Activated CD8-positive, alpha-beta T cell treated with anti-CD3 and anti-CD28 coated beads for 36 hours (primary cell): ENCODE data around the gene PLEKHN1. TPM values are rescaled to one million over a fixed set of nuclear protein-coding genes. Genes with fewer than 3 reads are reported as not detected.

Experiments used
- ATAC-seq: fragments of 200-7000 bp; cut with Tn5 transposase; one replicate; pipeline ENCODE4 v1.10.0; 2021; ENCODE audit warnings: mild to moderate bottlenecking, moderate library complexity
- CTCF ChIA-PET: fragments of 350-600 bp; sonication (Branson Sonifier 250); formaldehyde crosslinking; loops from one replicate; lab custom pipeline; 2021; ENCODE audit warnings: antibody characterized with exemption; lab: Charles Lee
- POLR2A ChIA-PET: fragments of 350-600 bp; sonication (Branson Sonifier 250); formaldehyde crosslinking; loops from one replicate; lab custom pipeline; 2021; ENCODE audit warnings: antibody characterized with exemption; lab: Charles Lee
- DNase-seq: peaks from one replicate; pipeline ENCODE4 v3.0.0-alpha.2; 2020
- H3K27ac Mint-ChIP-seq: one replicate; pipeline ENCODE4 v1.8.0; 2021; ENCODE audit warnings: mild to moderate bottlenecking, mixed read lengths
- H3K27me3 Mint-ChIP-seq: one replicate; pipeline ENCODE4 v1.8.0; 2021; ENCODE audit warnings: mixed read lengths
- H3K36me3 Mint-ChIP-seq: one replicate; pipeline ENCODE4 v1.8.0; 2021; ENCODE audit warnings: low read depth, mixed read lengths
- H3K4me1 Mint-ChIP-seq: one replicate; pipeline ENCODE4 v1.8.0; 2021; ENCODE audit warnings: low read depth, mixed read lengths
- H3K4me3 Mint-ChIP-seq: one replicate; pipeline ENCODE4 v1.8.0; 2021; ENCODE audit warnings: mild to moderate bottlenecking, moderate library complexity, mixed read lengths
- H3K9me3 Mint-ChIP-seq: one replicate; pipeline ENCODE4 v1.8.0; 2021; ENCODE audit warnings: mixed read lengths
- CTCF ChIP-seq: fragments of 200-600 bp; IDR thresholded peaks from one replicate; pipeline ENCODE4 v1.8.0; 2022; ENCODE audit warnings: antibody characterized with exemption, mild to moderate bottlenecking
- intact Hi-C: fragments of 100-400 bp; cut with micrococcal nuclease; formaldehyde crosslinking; loops from one replicate; pipeline ENCODE4 v1.10.0; 2022
- total RNA-seq, 2 experiments: library from RNA; stranded (reverse); gene quantifications; one replicate each; pipeline ENCODE4 v1.2.3, GENCODE V29; 2021

PLEKHN1 gene
- total RNA-seq, 2 experiments from 2014 or later: 1.0 to 1.3 TPM

GRCh38 chr1:997713-997992 is 31.4 kb downstream of the PLEKHN1 start:
- intact Hi-C loops: no loop called here
- TF ChIP-seq CTCF: no peak
- no peak for DNase-seq
- H3K27me3 Mint-ChIP-seq: peaks cover 26% of the 10 kb centered on the region
- H3K9me3 Mint-ChIP-seq: peaks cover 1% of the 10 kb centered on the region
- no peak for ATAC-seq
- no peak overlapping the region for H3K4me3 Mint-ChIP-seq
- H3K27ac Mint-ChIP-seq: no peak overlapping the region
- peaks cover 2% of the 10 kb centered on the region for H3K36me3 Mint-ChIP-seq
- ChIA-PET POLR2A (interaction anchor here (1.4 kb wide), 1 partner anchor 12 kb away, joined by 3 read pairs; no protein-coding TSS in a partner anchor), CTCF (interaction anchor here (1.1 kb wide), 1 partner anchor 13 kb away, joined by 6 read pairs; no protein-coding TSS in a partner anchor)
- H3K4me1 Mint-ChIP-seq: peaks cover 17% of the 10 kb centered on the region

- Mint-ChIP-seq H3K4me1 (peaks cover 13% of the 10 kb centered on the region), H3K36me3 (peaks cover 2% of the 10 kb centered on the region), H3K4me3 (no peak overlapping the region), H3K27me3 (peaks cover 28% of the 10 kb centered on the region), H3K9me3 (no peaks in the 10 kb centered on the region), H3K27ac (no peak overlapping the region)
- CTCF ChIA-PET: interaction anchor here (0.6 to 1.1 kb wide), 2 partner anchors 14 kb away, joined by 3 to 6 read pairs; no protein-coding TSS in a partner anchor
- ATAC-seq (no peak), DNase-seq (no peak)
- intact Hi-C loops: no loop called here
- POLR2A ChIA-PET: interaction anchor here (1.4 kb wide), 1 partner anchor 13 kb away, joined by 3 read pairs; no protein-coding TSS in a partner anchor
- no peak for TF ChIP-seq CTCF
Observed at GRCh38 chr1:997993-998744, 31.9 kb downstream of the PLEKHN1 start.

GRCh38 chr1:998745-998994 is 32.4 kb downstream of the PLEKHN1 start:
- no peak for TF ChIP-seq CTCF
- Mint-ChIP-seq H3K27me3 (peaks cover 33% of the 10 kb centered on the region), H3K36me3 (peaks cover 2% of the 10 kb centered on the region), H3K4me3 (no peak overlapping the region), H3K9me3 (no peaks in the 10 kb centered on the region), H3K27ac (no peak overlapping the region), H3K4me1 (peaks cover 13% of the 10 kb centered on the region)
- intact Hi-C loops: no loop called here
- ATAC-seq (no peak), DNase-seq (no peak)
- ChIA-PET POLR2A (no interaction called here), CTCF (interaction anchor here (0.6 to 1.3 kb wide), 2 partner anchors 14 to 15 kb away, joined by 3 to 5 read pairs; partner anchors contain the start of gene ISG15)

- peak overlapping the region; percentile 47 for H3K4me3 Mint-ChIP-seq
- peaks cover 10% of the 10 kb centered on the region for H3K4me1 Mint-ChIP-seq
- POLR2A ChIA-PET: interaction anchor here (0.9 kb wide), 1 partner anchor 10 kb away, joined by 3 read pairs; no protein-coding TSS in a partner anchor
- no peak for TF ChIP-seq CTCF
- CTCF ChIA-PET: interaction anchor here (0.6 to 1.3 kb wide), 3 partner anchors 15 kb away, joined by 3 to 5 read pairs (median 3); partner anchors contain the start of gene ISG15
- no peaks in the 10 kb centered on the region for H3K9me3 Mint-ChIP-seq
- intact Hi-C loops: no loop called here
- no peak overlapping the region for H3K27ac Mint-ChIP-seq
- H3K36me3 Mint-ChIP-seq: peaks cover 2% of the 10 kb centered on the region
- peak; percentile 46 for DNase-seq
- H3K27me3 Mint-ChIP-seq: peaks cover 34% of the 10 kb centered on the region
- peak; percentile 19 for ATAC-seq
Observed at GRCh38 chr1:998995-999724, 32.9 kb downstream of the PLEKHN1 start.
